ENCODE measurements around the gene EMC6. TPM values are rescaled to one million over a fixed set of nuclear protein-coding genes. Genes with fewer than 3 reads are reported as not detected.
A peak's percentile ranks its signal among the peaks of the same experiment; 100 is the strongest.

The EMC6 gene
- total and polyA plus RNA-seq, 12 donors: 46.0 to 203 (median 54.6) TPM

DNA sequence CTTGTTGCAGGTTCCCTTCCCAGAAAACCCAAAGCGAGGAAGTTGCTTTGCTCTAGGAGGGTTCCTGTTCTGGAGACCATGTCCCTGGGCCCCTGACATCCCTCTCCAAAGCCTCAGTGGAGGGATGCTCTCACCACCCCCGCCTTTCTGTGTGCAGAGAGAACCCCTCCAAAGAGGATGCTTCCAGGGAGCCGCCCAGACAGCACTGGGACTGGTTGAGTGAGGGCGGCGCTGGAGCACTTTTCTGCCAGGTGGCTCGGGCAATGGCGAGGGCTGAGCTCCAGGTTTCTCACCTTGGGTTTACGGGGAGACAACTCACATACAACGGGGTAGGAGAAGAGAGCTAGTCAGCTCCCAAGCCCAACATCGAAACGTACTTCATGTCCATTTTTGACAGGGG, 7.3 kb downstream of the EMC6 start:
- Histone ChIP-seq H3K4me1 (peaks cover 0 to 4% (median 0%) of the 10 kb centered on the region in 9 donors), H3K9me3 (no peaks in the 10 kb centered on the region), H3K36me3 (peaks cover 0 to 19% (median 0%) of the 10 kb centered on the region in 9 donors), H3K27me3 (no peaks in the 10 kb centered on the region), H3K4me3 (no peak overlapping the region), H3K27ac (no peak overlapping the region)
- WGBS, 2 donors: 85 to 88% methylated on average over 11 of the region's 11 CpGs
- ATAC-seq (no peak), DNase-seq (no peak)
- TF ChIP-seq, protein P1, sequence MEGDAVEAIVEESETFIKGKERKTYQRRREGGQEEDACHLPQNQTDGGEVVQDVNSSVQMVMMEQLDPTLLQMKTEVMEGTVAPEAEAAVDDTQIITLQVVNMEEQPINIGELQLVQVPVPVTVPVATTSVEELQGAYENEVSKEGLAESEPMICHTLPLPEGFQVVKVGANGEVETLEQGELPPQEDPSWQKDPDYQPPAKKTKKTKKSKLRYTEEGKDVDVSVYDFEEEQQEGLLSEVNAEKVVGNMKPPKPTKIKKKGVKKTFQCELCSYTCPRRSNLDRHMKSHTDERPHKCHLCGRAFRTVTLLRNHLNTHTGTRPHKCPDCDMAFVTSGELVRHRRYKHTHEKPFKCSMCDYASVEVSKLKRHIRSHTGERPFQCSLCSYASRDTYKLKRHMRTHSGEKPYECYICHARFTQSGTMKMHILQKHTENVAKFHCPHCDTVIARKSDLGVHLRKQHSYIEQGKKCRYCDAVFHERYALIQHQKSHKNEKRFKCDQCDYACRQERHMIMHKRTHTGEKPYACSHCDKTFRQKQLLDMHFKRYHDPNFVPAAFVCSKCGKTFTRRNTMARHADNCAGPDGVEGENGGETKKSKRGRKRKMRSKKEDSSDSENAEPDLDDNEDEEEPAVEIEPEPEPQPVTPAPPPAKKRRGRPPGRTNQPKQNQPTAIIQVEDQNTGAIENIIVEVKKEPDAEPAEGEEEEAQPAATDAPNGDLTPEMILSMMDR (IDR thresholded peaks at IDR 0.05): no peak
- intact Hi-C loops (cut with DNase I): no loop called here

DNA sequence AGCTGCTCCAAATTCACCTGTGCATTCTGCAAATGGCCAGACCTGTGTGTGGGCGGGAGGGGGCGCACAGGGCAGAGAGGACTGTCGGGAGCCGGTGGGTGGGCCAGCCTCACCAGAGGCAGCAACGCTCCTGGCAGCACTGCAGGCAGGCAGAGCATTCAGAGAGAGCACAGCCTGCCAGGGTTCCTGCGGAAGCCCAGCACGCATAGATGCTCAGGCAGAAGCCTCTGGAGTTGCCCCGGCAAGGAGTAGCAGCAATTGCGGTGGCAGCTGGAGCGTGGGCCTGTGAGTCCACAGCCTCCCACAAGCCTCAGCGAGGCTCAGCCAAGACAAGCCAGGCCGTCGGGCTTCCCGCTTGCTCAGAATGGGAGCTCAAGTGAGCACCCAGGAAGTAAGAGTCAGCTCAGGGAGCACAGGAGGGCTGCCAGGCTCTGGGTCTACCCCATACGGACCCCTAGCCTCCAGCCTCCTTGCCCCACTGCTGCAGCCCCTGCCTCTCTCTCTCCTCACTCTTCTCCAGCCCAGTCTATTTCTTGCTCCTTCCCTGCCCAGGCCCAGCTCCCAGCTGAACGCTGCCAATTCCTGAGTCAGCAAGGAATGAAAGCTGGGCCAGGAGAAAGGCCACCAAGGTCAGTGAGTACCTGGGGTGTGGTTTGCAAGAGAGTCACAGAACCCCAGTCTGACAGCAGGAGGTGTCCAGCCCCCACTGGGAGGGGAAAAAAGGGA, 9.6 kb downstream of the EMC6 start:
- intact Hi-C loops (cut with DNase I): no loop called here
- H3K27ac ChIP-seq: no peak overlapping the region
- no peaks in the 10 kb centered on the region for H3K9me3 ChIP-seq
- no peak overlapping the region for H3K4me3 ChIP-seq
- no peak for DNase-seq
- ATAC-seq: peak in 2 of 8 donors; percentile 7 to 13
- H3K27me3 ChIP-seq: peaks cover 0 to 7% (median 3%) of the 10 kb centered on the region in 7 donors
- TF ChIP-seq, protein P1 (IDR thresholded peaks at IDR 0.05): no peak
- peaks cover 0 to 8% (median 0%) of the 10 kb centered on the region in 9 donors for H3K36me3 ChIP-seq
- WGBS, 2 donors: 59 to 62% methylated on average over 16 of the region's 16 CpGs
- peaks cover 0 to 10% (median 0%) of the 10 kb centered on the region in 9 donors for H3K4me1 ChIP-seq

DNA sequence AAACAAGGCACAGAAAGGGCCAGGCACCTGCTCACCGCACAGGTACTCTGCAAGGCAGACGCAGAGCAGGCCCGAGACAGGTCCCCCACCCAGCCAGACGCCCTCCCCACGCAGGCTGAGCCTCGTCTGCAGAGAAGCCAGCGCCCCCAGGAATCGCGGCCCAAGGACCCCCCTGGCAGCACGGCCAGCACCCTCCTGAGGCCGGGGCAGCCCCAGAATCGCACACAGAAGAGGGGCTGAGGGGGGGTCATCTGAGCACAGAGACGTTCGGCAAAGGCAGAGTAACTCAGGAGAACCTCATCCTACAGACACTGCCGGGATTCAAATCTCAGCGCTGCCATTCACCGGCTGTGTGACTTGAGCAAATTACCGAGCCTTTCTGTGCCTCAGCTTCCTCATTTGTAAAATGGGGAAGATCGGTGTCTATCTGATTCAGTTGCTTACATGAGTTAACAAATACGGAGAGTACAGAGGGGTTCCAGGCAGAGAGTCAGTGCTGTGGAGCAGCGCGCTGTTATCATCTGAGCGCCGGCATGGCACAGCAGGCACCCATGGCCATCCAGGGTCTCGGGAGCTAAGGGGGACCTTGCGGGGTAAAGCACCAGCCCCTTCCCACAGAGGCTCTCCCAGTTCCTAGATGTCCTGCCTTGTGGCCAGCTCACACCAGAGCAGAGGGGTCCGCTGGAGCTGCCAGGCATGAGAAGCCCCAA, 10.4 kb downstream of the EMC6 start:
- 85% methylated on average over 27 of the region's 27 CpGs for WGBS, 2 donors
- ATAC-seq (no peak), DNase-seq (no peak)
- Histone ChIP-seq H3K27ac (no peak overlapping the region), H3K9me3 (no peaks in the 10 kb centered on the region), H3K4me3 (no peak overlapping the region), H3K36me3 (peaks cover 0 to 8% (median 0%) of the 10 kb centered on the region in 9 donors), H3K4me1 (peaks cover 0 to 11% (median 0%) of the 10 kb centered on the region in 9 donors), H3K27me3 (peaks cover 0 to 14% (median 10%) of the 10 kb centered on the region in 7 donors)
- intact Hi-C loops (cut with DNase I): no loop called here
- TF ChIP-seq, protein P1 (IDR thresholded peaks at IDR 0.05): no peak

DNA sequence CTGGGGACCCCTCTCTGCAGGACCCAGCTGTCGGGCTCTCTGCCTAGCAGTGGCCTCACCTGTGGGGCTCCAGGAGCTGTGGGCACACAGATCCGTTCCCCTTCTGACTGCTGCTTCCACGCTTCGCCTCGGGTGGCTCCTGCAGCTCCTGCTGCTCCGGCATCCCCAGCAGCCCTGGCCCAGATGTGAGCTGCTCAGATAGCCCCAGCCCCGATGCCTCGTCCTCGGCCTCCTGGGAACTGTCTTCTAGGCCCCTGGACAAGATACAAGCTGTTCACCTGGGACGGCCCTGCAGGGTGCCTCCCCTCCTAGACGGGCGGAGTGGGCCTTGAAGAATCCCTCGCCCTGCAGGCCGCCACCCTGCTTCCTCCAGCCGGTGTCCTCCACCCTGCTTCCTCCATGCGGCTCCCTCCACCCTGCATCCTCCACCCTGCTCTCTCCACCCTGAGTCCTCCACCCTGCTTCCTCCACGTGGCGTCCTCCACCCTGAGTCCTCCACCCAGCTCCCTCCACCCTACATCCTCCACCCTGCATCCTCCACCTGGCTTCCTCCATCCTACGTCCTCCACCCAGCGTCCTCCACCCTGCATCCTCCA, 11.0 kb downstream of the EMC6 start:
- peaks cover 0 to 18% (median 14%) of the 10 kb centered on the region in 7 donors for H3K27me3 ChIP-seq

More for the DNA sequence above, 11.0 kb downstream of the EMC6 start:
- WGBS, 2 donors: 57 to 59% methylated on average over 20 of the region's 20 CpGs
- DNase-seq: no peak
- Histone ChIP-seq H3K9me3 (no peaks in the 10 kb centered on the region), H3K4me3 (no peak overlapping the region), H3K27ac (no peak overlapping the region), H3K4me1 (peaks cover 0 to 11% (median 0%) of the 10 kb centered on the region in 9 donors), H3K36me3 (peaks cover 0 to 8% (median 0%) of the 10 kb centered on the region in 9 donors)
- peak in 2 of 8 donors; percentile 22 to 27 for ATAC-seq
- TF ChIP-seq, protein P1 (IDR thresholded peaks at IDR 0.05): no peak
- intact Hi-C loops (cut with DNase I): loop anchor here in 1 of 10 donors (5.0 kb wide), 1 partner anchor 58 kb away; no protein-coding TSS in a partner anchor

Measured in heart right ventricle (tissue), 16 donors.